Measurements from ENCODE around the gene AFAP1L2.

The AFAP1L2 gene

DNA sequence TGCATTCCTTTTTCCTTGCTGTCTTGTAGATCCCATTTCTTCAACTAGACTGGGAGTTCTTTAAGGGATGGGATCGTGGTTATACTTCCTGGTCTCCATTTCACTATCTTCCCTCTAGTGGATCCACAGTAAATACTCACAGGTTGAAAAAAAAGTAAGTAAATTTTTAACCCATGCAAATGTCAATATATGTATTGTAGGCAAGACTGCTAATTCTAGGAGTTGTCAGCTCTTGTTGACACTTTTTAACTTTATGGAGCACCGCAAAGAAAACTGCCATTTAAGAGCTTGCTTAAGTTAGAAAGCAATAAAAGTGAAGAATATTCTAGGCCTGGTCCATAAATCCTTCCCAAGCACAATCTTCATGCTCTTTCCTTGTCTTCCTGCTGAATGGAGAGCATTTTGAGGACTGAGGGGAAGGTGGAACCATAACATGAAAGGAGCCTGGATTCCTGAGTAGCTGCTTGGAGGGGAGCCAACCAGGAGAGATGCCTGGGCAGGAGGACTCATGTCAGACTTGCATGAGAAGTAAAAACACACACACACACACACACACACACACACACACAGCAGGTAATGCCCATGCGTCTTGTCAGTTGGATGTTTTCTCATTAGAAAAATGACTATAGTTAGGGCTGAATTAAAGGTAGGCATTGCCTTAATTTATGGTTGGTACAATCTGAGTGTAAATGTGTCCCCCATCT lies 133.1 kb downstream of the AFAP1L2 start:
- no peak overlapping the region for H3K4me2 ChIP-seq (ENCODE audit: low read depth, low read length)
- H3K9me3 ChIP-seq (replicated peaks; ENCODE audit: insufficient read depth, low read length) = no peaks in the 10 kb centered on the region
- no peak overlapping the region for H3K27ac ChIP-seq (ENCODE audit: low read length)

DNA sequence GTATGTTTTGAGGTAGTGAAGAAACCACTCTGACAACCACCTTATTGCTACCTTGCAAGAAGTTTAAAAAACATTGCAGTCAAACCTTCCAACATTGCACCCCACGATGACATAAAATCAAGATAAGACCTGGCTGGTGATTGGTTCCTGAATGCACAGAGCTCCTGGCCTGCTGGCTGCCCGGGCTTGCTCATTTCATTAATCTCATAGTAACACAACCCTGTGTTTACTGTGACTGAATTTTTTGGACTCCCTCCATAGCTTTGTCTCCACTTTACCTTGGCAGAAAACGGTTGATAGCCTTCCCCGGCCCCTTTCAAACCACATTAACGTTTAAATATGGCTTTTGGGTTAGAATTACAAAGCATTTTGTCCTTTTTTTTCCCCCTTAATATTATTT lies 137.8 kb downstream of the AFAP1L2 start:
- no peak overlapping the region for H2AFZ ChIP-seq (ENCODE audit: low read length)
- no peak for TF ChIP-seq EZH2 (optimal IDR thresholded peaks at IDR 0.05; ENCODE audit: low read depth, low read length)
- TF ChIP-seq EZH2phosphoT487 (IDR thresholded peaks at IDR 0.05; ENCODE audit: low read length) = no peak
- TF ChIP-seq, protein P1, sequence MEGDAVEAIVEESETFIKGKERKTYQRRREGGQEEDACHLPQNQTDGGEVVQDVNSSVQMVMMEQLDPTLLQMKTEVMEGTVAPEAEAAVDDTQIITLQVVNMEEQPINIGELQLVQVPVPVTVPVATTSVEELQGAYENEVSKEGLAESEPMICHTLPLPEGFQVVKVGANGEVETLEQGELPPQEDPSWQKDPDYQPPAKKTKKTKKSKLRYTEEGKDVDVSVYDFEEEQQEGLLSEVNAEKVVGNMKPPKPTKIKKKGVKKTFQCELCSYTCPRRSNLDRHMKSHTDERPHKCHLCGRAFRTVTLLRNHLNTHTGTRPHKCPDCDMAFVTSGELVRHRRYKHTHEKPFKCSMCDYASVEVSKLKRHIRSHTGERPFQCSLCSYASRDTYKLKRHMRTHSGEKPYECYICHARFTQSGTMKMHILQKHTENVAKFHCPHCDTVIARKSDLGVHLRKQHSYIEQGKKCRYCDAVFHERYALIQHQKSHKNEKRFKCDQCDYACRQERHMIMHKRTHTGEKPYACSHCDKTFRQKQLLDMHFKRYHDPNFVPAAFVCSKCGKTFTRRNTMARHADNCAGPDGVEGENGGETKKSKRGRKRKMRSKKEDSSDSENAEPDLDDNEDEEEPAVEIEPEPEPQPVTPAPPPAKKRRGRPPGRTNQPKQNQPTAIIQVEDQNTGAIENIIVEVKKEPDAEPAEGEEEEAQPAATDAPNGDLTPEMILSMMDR (IDR thresholded peaks at IDR 0.05; ENCODE audit: low read length) = no peak
- no peak overlapping the region for H3K9ac ChIP-seq (ENCODE audit: low read length)
- H4K20me1 ChIP-seq (ENCODE audit: insufficient read depth, low read length) = no peaks in the 10 kb centered on the region
- no peaks in the 10 kb centered on the region for H3K9me2 ChIP-seq (replicated peaks; ENCODE audit: insufficient read depth, low read length)
- no peak overlapping the region for H3K4me3 ChIP-seq (ENCODE audit: low read length)
- H3K4me1 ChIP-seq (ENCODE audit: low read length) = 0 out of 2 replicates have a peak, but pooled peaks cover under 1% of the 10 kb centered on the region
- H3K36me3 ChIP-seq (replicated peaks; ENCODE audit: insufficient read depth, low read length) = no peaks in the 10 kb centered on the region
- DNase-seq = no peak
- no peaks in the 10 kb centered on the region for H3K79me2 ChIP-seq (ENCODE audit: low read length)
- H3F3A ChIP-seq (ENCODE audit: insufficient read depth, low read length) = no peaks in the 10 kb centered on the region
- H3K27ac ChIP-seq (ENCODE audit: low read length) = no peak overlapping the region
- H3K9me3 ChIP-seq (replicated peaks; ENCODE audit: insufficient read depth, low read length) = no peaks in the 10 kb centered on the region
- H3K4me2 ChIP-seq (ENCODE audit: low read depth, low read length) = no peak overlapping the region
- no peaks in the 10 kb centered on the region for H3K27me3 ChIP-seq (replicated peaks; ENCODE audit: insufficient read depth, low read length)

More for the DNA sequence above, 133.1 kb downstream of the AFAP1L2 start:
- TF ChIP-seq, protein P1 (IDR thresholded peaks at IDR 0.05; ENCODE audit: low read length) = no peak
- TF ChIP-seq EZH2 (optimal IDR thresholded peaks at IDR 0.05; ENCODE audit: low read depth, low read length) = no peak
- no peak for TF ChIP-seq EZH2phosphoT487 (IDR thresholded peaks at IDR 0.05; ENCODE audit: low read length)
- no peaks in the 10 kb centered on the region for H3K9me2 ChIP-seq (replicated peaks; ENCODE audit: insufficient read depth, low read length)
- no peaks in the 10 kb centered on the region for H3K79me2 ChIP-seq (ENCODE audit: low read length)
- no peaks in the 10 kb centered on the region for H3K4me1 ChIP-seq (ENCODE audit: low read length)
- DNase-seq = no peak
- no peaks in the 10 kb centered on the region for H3K27me3 ChIP-seq (replicated peaks; ENCODE audit: insufficient read depth, low read length)
- H3F3A ChIP-seq (ENCODE audit: insufficient read depth, low read length) = no peaks in the 10 kb centered on the region
- no peak overlapping the region for H3K4me3 ChIP-seq (ENCODE audit: low read length)
- H3K9ac ChIP-seq (ENCODE audit: low read length) = no peak overlapping the region
- H2AFZ ChIP-seq (ENCODE audit: low read length) = no peak overlapping the region
- H3K36me3 ChIP-seq (replicated peaks; ENCODE audit: insufficient read depth, low read length) = no peaks in the 10 kb centered on the region
- H4K20me1 ChIP-seq (ENCODE audit: insufficient read depth, low read length) = no peaks in the 10 kb centered on the region

DNA sequence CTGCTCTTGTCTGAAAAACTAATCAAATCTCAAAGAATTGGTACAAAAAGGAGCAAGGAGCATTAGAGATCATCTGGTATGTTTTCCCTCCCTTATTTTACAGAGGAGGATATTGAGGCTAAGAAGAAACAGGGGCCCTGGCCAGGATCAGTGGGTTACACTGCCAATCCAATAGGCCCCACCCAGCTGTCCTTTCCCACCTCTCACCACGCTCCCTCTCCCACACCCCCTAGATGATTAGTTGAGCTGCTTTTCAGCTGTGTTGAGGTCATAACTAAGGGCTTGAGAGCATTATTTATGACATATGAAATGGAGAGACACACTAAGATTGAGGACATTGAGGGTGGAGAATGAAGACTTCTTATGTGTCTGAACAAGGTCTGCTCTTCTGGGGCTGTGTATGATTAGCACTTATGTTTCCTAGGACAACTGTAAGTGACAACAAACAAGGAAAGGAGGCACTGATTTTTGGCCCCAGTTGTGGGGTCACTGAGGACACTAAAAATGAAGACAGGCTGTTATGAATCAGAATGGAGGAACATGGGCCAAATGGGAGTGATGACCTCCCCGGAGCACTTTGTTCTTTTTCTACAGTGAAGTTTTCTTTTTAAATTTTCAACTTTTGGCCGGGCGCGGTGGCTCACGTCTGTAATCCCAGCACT lies 138.8 kb downstream of the AFAP1L2 start:
- Histone ChIP-seq H3K4me2 (ENCODE audit: low read depth, low read length) (no peak overlapping the region), H3K27me3 (replicated peaks; ENCODE audit: insufficient read depth, low read length) (no peaks in the 10 kb centered on the region)
- TF ChIP-seq EZH2phosphoT487 (IDR thresholded peaks at IDR 0.05; ENCODE audit: low read length) (no peak), EZH2 (optimal IDR thresholded peaks at IDR 0.05; ENCODE audit: low read depth, low read length) (no peak)
- TF ChIP-seq, protein P1 (IDR thresholded peaks at IDR 0.05; ENCODE audit: low read length) = no peak

More for the DNA sequence above, 138.8 kb downstream of the AFAP1L2 start:
- H3K36me3 ChIP-seq (replicated peaks; ENCODE audit: insufficient read depth, low read length) = no peaks in the 10 kb centered on the region
- no peaks in the 10 kb centered on the region for H3K79me2 ChIP-seq (ENCODE audit: low read length)
- H3K9me2 ChIP-seq (replicated peaks; ENCODE audit: insufficient read depth, low read length) = no peaks in the 10 kb centered on the region
- no peaks in the 10 kb centered on the region for H3K9me3 ChIP-seq (replicated peaks; ENCODE audit: insufficient read depth, low read length)
- H4K20me1 ChIP-seq (ENCODE audit: insufficient read depth, low read length) = no peaks in the 10 kb centered on the region
- H3F3A ChIP-seq (ENCODE audit: insufficient read depth, low read length) = no peaks in the 10 kb centered on the region
- H3K4me1 ChIP-seq (ENCODE audit: low read length) = 0 out of 2 replicates have a peak, but pooled peaks cover 4% of the 10 kb centered on the region
- H3K27ac ChIP-seq (ENCODE audit: low read length) = no peak overlapping the region
- H3K4me3 ChIP-seq (ENCODE audit: low read length) = no peak overlapping the region
- H3K9ac ChIP-seq (ENCODE audit: low read length) = no peak overlapping the region
- H2AFZ ChIP-seq (ENCODE audit: low read length) = no peak overlapping the region
- DNase-seq = no peak
